Activated T-cell treated with anti-CD3 and anti-CD28 coated beads for 24 hours (primary cell): ENCODE results near the gene CWC15.
"Not testable (repeated sequence)": the region's sequence is repeated elsewhere in the genome, so short reads cannot be mapped to it uniquely, and the experiment has no call there.

Experiments
- DNase-seq: peaks from one replicate; pipeline ENCODE4 v3.0.0-alpha.2; 2020; ENCODE audit warnings: low read depth

Gene CWC15

DNA sequence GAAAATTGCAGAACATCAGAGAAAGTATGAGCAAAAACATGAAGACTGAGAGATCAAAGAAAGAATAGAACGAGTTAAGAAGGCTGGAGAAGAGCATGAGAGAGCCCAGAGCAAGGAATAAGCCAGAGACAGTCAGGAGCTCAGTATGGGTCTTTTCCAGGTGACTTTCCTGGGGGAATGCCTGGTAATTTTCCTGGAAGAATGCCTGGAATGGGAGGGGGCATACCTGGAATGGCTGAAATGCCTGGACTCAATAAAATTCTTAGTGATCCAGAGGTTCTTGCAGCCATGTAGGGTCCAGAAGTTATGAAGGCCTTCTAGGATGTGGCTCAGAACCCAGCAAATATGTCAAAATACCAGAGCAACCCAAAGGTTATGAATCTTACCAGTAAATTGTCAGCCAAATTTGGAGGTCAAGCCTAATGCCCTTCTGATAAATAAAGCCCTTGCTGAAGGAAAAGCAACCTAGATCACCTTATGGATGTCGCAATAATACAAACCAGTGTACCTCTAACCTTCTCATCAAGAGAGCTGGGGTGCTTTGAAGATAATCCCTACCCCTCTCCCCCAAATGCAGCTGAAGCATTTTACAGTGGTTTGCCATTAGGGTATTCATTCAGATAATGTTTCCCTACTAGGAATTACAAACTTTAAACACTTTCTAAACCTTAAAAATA lies 59.5 kb downstream of the CWC15 start:
- DNase-seq = not testable (repeated sequence)

- DNase-seq = no peak
Observed at GRCh38 chr11:94912806-94913205, 60.5 kb downstream of the CWC15 start.
